ENCODE results near the gene MGAT4B. TPM values are rescaled to one million over a fixed set of nuclear protein-coding genes. Genes with fewer than 3 reads are reported as not detected.
A peak's percentile ranks its signal among the peaks of the same experiment; 100 is the strongest.

The MGAT4B gene
- total RNA-seq, 2 experiments from 2014 or later, result 61.1 to 96.5 TPM

DNA sequence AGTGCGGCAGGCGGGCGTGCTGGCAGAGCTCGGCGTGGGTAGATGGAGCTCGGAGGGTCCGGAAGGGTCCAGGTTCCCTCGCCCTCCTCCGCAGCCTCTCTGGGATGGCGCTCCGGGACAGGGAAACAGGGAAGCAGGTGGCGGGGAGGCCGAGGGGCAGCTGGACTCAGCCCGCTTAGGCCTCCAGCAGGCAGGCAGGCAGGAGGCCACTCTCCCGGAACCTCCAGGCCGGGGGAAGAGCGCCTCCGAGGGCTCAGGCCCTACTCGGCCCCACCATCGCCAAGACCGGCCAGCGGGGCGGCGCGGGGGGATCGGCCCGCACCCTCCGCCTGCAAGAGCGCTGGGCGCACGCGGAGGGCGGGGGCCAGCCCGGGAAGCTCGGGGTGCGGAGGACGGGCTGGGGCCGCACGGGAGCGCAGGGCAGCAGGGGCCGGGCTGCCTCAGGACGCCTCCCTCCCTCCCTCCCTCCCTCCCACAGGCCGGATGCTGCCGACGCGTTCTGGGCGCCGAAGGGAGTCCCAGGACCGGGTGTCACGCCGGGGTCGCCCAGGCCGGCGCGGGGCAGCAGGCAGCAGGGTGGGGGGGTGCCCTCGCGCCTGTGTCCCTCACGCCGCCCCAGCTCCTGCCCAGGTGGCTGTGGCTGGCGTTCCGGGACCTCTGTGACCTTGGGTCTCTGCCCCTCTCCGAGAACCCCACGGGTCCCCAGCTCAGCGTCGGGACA lies 977 bp downstream of the MGAT4B start:
- ChIA-PET CTCF (ENCODE audit: unreplicated experiment) (no interaction called here), POLR2A (interaction anchor here (0.6 to 0.8 kb wide), 2 partner anchors 74 to 185 kb away, joined by 3 read pairs; no protein-coding TSS in a partner anchor)
- H3K27ac ChIP-seq (ENCODE audit: low read depth, low read length, poor library complexity, severe bottlenecking), result peak overlapping the region; percentile 48
- BruUV-seq (replicated peaks), result no TSS peak
- no peaks in the 10 kb centered on the region for H3K36me3 ChIP-seq (ENCODE audit: insufficient read depth, low read length)
- no peak overlapping the region for H2AFZ ChIP-seq (ENCODE audit: low read length)
- peak overlapping the region; percentile 83 for H3K4me2 ChIP-seq (ENCODE audit: low read length)
- H3K4me3 ChIP-seq (ENCODE audit: low read depth, low read length, poor library complexity, severe bottlenecking), result peak overlapping the region; percentile 86
- peak; percentile 67 for DNase-seq (ENCODE audit: low spot score)
- H3K9me2 ChIP-seq (ENCODE audit: insufficient read depth, low read length), result no peaks in the 10 kb centered on the region
- peaks cover 20% of the 10 kb centered on the region for H3K4me1 ChIP-seq (ENCODE audit: insufficient read depth, low read length, poor library complexity, severe bottlenecking)
- intact Hi-C loops (cut with micrococcal nuclease; ENCODE audit: unreplicated experiment), result loop anchor here (1.0 to 10.0 kb wide), 6 partner anchors 9 to 1691 kb away; partner anchors contain the start of genes MAML1, N4BP3 and TBC1D9B
- H3K79me2 ChIP-seq (ENCODE audit: insufficient read depth, low read depth, low read length), result no peaks in the 10 kb centered on the region
- H4K20me1 ChIP-seq (ENCODE audit: insufficient read depth, low read length), result no peaks in the 10 kb centered on the region
- H3K9me3 ChIP-seq (ENCODE audit: low read length), result no peaks in the 10 kb centered on the region
- TF ChIP-seq CTCF (conservative IDR thresholded peaks at IDR 0.05; ENCODE audit: low read length), result 0 out of 2 replicates have a peak, but pooled peaks have one; percentile 14
- TF ChIP-seq EZH2phosphoT487 (IDR thresholded peaks at IDR 0.05; ENCODE audit: borderline replicate concordance, low read depth, low read length), result no peak

- POLR2A ChIA-PET, result interaction anchor here (0.8 kb wide), 1 partner anchor 184 kb away, joined by 3 read pairs; no protein-coding TSS in a partner anchor
- Histone ChIP-seq H3K9me2 (ENCODE audit: insufficient read depth, low read length) (no peaks in the 10 kb centered on the region), H3K4me3 (ENCODE audit: low read depth, low read length, poor library complexity, severe bottlenecking) (peak overlapping the region; percentile 86), H3K36me3 (ENCODE audit: insufficient read depth, low read length) (peaks cover 3% of the 10 kb centered on the region; the same call in 1 of the 2 replicates), H3K27ac (ENCODE audit: low read depth, low read length, poor library complexity, severe bottlenecking) (no peak overlapping the region), H3K9me3 (ENCODE audit: low read length) (no peaks in the 10 kb centered on the region), H3K4me1 (ENCODE audit: insufficient read depth, low read length, poor library complexity, severe bottlenecking) (peaks cover 20% of the 10 kb centered on the region), H4K20me1 (ENCODE audit: insufficient read depth, low read length) (no peaks in the 10 kb centered on the region), H2AFZ (ENCODE audit: low read length) (no peak overlapping the region), H3K4me2 (ENCODE audit: low read length) (peak overlapping the region; percentile 83), H3K79me2 (ENCODE audit: insufficient read depth, low read depth, low read length) (no peaks in the 10 kb centered on the region)
- TF ChIP-seq CTCF (conservative IDR thresholded peaks at IDR 0.05; ENCODE audit: low read length), result no peak
- no peak for TF ChIP-seq EZH2phosphoT487 (IDR thresholded peaks at IDR 0.05; ENCODE audit: borderline replicate concordance, low read depth, low read length)
- BruUV-seq (replicated peaks), result no TSS peak
- DNase-seq (ENCODE audit: low spot score), result no peak
- intact Hi-C loops (cut with micrococcal nuclease; ENCODE audit: unreplicated experiment), result loop anchor here (5.0 to 10.0 kb wide), 3 partner anchors 73 to 1690 kb away; partner anchors contain the start of genes MAML1, N4BP3 and TBC1D9B
- CTCF ChIA-PET (ENCODE audit: unreplicated experiment), result no interaction called here
These were observed 1.6 kb downstream of the MGAT4B start for GRCh38 chr5:179805070-179805528.

DNA sequence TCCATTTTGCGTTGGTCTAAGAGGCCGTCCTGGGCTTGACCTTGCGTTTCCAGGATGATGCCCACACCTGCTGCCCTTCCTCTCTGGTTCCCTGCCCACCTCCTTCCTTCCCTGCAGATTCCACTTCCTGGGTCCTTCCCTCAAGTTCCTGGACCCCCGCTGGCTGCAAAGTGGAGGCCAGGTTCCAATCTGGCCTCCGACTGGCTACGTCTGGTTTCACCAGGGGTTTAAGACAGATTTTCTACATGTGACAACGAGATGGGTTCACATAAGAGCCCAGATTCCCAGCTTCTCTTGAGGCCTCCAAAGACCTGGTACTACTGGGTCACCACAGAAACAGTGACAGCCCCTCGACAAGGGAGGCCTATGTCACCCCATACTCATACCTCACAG lies 2.1 kb downstream of the MGAT4B start:
- Histone ChIP-seq H3K9me3 (ENCODE audit: low read length) (no peaks in the 10 kb centered on the region), H3K4me2 (ENCODE audit: low read length) (peak overlapping the region; percentile 83), H3K79me2 (ENCODE audit: insufficient read depth, low read depth, low read length) (no peaks in the 10 kb centered on the region), H3K36me3 (ENCODE audit: insufficient read depth, low read length) (peaks cover 9% of the 10 kb centered on the region; the same call in 1 of the 2 replicates), H3K4me3 (ENCODE audit: low read depth, low read length, poor library complexity, severe bottlenecking) (no peak overlapping the region), H3K27ac (ENCODE audit: low read depth, low read length, poor library complexity, severe bottlenecking) (no peak overlapping the region), H3K4me1 (ENCODE audit: insufficient read depth, low read length, poor library complexity, severe bottlenecking) (peaks cover 20% of the 10 kb centered on the region), H2AFZ (ENCODE audit: low read length) (no peak overlapping the region), H4K20me1 (ENCODE audit: insufficient read depth, low read length) (no peaks in the 10 kb centered on the region), H3K9me2 (ENCODE audit: insufficient read depth, low read length) (no peaks in the 10 kb centered on the region)
- ChIA-PET POLR2A (no interaction called here), CTCF (ENCODE audit: unreplicated experiment) (no interaction called here)
- intact Hi-C loops (cut with micrococcal nuclease; ENCODE audit: unreplicated experiment), result loop anchor here (10.0 kb wide), 1 partner anchor 1690 kb away; the partner anchor contains the start of gene N4BP3
- TF ChIP-seq CTCF (conservative IDR thresholded peaks at IDR 0.05; ENCODE audit: low read length) (no peak), EZH2phosphoT487 (IDR thresholded peaks at IDR 0.05; ENCODE audit: borderline replicate concordance, low read depth, low read length) (no peak)
- no peak for DNase-seq (ENCODE audit: low spot score)
- no TSS peak for BruUV-seq (replicated peaks)
